GM19397 (cell line): Measurements from ENCODE around the gene GSG1L.
"Not testable (repeated sequence)": the region's sequence is repeated elsewhere in the genome, so short reads cannot be mapped to it uniquely, and the experiment has no call there.

Experiments
- ATAC-seq: cut with Tn5 transposase; IDR thresholded peaks from one replicate; pipeline ENCODE4 v1.9.1; 2021; ENCODE audit warnings: mild to moderate bottlenecking, moderate library complexity; ENCODE audit not compliant: unreplicated experiment

GSG1L gene

GRCh38 chr16:27745348-27745747 is 318.2 kb downstream of the GSG1L start:
- no peak for ATAC-seq

- ATAC-seq = no peak
Observed at GRCh38 chr16:27743963-27744362, 319.6 kb downstream of the GSG1L start.

DNA sequence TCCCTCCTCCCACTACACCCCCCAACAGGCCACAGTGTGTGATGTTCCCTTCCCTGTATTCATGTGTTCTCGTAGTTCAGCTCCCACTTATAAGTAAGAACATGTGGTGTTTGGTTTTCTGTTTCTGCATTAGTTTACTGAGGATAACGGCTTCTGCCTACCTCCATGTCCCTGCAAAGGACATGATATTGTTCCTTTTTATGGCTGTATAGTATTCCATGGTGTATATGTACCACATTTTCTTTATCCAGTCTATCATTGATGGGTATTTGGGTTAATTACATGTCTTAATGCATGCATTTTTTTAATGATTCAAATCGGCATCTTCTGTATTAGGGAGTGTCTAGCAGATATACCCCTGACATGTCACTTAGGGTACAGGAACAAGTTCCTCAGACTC is 320.5 kb downstream of the GSG1L start:
- not testable (repeated sequence) for ATAC-seq

DNA sequence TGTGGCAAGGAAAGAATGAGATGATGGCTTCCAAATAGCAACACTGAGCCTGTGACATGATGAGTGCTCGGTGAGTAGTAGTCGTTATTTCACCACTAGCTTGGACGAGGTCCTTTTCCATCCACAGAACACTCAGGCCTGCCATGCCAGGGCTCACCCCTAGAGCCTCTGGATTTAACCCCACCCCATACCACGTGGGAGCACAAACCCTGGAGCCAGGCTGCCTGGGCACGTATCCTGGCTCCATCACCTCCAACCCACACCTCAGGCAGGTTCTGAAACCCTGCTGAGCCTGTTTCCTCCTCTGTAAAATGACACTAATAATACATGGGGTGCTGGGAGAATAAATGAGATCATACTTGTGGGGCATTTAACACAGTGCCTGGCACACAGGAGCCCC is 321.2 kb downstream of the GSG1L start:
- ATAC-seq = no peak

DNA sequence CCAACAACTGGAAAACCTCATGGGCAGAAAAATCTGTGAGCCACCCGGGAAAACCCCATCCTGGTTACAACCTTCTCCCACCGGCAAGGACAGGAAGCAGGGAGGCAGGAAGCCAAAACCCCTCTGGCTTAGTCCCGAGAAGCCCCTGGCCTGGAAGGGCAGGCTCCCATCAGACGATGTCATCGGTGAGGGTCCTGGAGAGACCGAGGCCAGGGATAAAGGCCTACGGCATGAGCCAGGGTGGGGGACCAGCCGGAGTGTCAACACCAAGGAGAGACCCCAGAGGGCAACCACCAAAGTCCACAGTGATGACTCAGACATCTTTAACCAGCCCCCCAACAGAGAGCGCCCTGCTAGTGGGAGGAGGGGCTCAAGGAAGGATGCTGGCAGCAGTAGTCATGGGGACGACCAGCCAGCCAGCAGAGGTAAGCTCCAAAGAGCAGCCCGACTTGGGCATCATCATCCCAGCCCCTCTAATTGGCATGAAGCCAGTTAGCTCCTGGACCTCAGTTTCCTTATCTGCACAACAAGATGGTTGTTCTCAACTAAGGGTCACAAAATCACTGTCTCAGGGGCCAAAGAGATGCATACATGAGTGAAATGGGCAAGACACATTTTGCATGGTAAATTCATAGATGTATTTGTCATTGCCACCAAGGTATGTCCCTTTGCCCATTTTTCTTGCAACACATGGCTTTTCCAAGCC is 322.9 kb downstream of the GSG1L start:
- ATAC-seq = no peak

DNA sequence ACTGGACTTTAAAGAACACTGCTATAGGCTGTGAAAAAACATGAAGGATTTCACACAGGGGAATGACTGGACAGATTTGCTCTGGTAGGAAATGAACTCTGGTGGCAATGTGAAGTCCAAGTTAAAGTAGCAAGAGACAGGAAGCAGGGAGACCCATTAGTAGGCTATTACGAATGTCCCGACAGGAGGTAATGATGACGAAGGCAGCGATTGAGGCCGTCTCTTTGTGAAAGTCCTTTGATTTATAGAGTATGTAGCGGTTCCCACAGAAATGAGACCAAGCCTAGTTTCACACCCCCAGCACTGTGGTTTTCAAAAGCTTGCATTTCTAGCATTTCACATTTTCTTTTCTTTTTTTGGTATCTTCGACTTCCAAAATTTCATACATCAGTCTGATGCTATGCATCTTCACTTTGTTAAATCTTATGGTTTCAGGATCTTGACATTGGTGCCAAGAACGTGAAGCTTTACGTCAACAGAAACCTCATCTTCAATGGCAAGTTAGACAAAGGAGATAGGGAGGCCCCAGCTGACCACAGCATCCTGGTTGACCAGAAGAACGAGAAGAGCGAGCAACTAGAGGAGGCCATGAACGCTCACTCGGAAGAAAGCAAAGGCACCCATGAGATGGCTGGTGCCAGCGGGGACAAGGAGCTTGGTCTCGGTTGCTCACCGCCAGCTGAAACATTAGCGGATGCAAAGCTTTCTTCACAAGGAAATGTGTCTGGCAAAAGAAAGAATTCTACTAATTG is 323.7 kb downstream of the GSG1L start:
- ATAC-seq = no peak

GRCh38 chr16:27738596-27738995 is 324.9 kb downstream of the GSG1L start:
- ATAC-seq = no peak
